GM20431 (cell line): ENCODE measurements around the gene LDLRAD2.

Experiments used
- in situ Hi-C: fragments of 300-500 bp; cut with MseI, MboI; formaldehyde crosslinking; loops from one replicate; pipeline ENCODE4 v1.15.0; 2020; ENCODE audit warnings: low sequenced_read_pairs; ENCODE audit not compliant: unreplicated experiment

LDLRAD2 gene

GRCh38 chr1:21873174-21873573 is 61.1 kb downstream of the LDLRAD2 start:
- in situ Hi-C loops = no loop called here

- in situ Hi-C loops = no loop called here
Observed at GRCh38 chr1:21873761-21874160, 61.7 kb downstream of the LDLRAD2 start.

- in situ Hi-C loops = no loop called here
Observed at GRCh38 chr1:21874328-21874727, 62.3 kb downstream of the LDLRAD2 start.
